Inflammatory macrophage (primary cell): ENCODE measurements around the gene LRP5.
"Not testable (repeated sequence)": the region's sequence is repeated elsewhere in the genome, so short reads cannot be mapped to it uniquely, and the experiment has no call there.

ENCODE experiments used
- DNase-seq, 2 donors: peaks; one replicate each; pipeline ENCODE4 v3.0.0-alpha.2; 2020 to 2022

LRP5 gene

GRCh38 chr11:68423481-68423880 is 111.1 kb downstream of the LRP5 start:
- DNase-seq = no peak

GRCh38 chr11:68424101-68424632 is 111.8 kb downstream of the LRP5 start:
- no peak for DNase-seq

GRCh38 chr11:68424981-68425865 is 112.8 kb downstream of the LRP5 start:
- no peak for DNase-seq

- no peak for DNase-seq
Observed at GRCh38 chr11:68425866-68426380, 113.5 kb downstream of the LRP5 start.

GRCh38 chr11:68429661-68430060 is 117.3 kb downstream of the LRP5 start:
- DNase-seq = no peak

GRCh38 chr11:68430384-68430783 is 118.0 kb downstream of the LRP5 start:
- no peak for DNase-seq

GRCh38 chr11:68430801-68431200 is 118.4 kb downstream of the LRP5 start:
- no peak for DNase-seq

- DNase-seq = no peak
Observed at GRCh38 chr11:68431984-68432645, 119.7 kb downstream of the LRP5 start.

GRCh38 chr11:68432874-68433273 is 120.5 kb downstream of the LRP5 start:
- no peak for DNase-seq

- DNase-seq = no peak
Observed at GRCh38 chr11:68433541-68433940, 121.2 kb downstream of the LRP5 start.

GRCh38 chr11:68434159-68434558 is 121.8 kb downstream of the LRP5 start:
- DNase-seq = not testable (repeated sequence)

DNA sequence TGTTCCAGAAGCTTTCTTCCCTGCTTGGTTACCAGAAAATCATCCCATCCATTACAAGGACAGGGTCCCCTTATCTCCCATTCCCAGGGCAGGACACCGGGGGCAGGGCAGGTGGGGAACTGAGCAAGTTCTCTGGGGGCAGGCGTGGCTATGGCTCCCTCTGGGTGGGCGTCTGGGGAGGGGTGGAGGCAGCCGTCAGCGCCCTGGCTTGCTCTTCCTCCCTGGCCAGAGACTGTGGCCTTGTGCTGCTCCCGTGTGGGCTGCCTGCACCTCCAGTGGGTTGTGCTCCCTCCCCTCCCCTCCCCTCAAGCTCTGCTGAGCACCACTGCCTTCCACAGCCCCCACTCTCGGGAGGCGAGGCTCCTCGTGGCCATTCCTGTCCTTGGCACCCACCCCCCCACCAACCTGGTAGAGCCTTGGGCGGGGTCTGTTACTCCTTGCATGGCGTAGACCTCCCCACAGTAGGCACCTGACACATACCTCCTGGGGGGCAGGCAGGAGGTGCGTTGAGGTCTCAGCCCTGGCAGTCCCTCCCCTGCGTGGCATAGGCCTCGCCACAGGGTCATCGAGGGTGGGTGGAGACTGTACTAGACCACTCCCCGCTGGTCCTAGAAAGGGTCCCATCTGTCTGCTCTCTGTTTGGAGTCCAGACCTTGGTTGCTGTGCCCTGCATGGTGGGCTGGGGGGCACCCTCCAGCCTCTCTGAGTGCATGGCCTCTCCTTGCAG is 123.9 kb downstream of the LRP5 start:
- peak in 1 of 2 donors; percentile 11 for DNase-seq

- peak; percentile 63 to 77 for DNase-seq
Observed at GRCh38 chr11:68436985-68437926, 124.9 kb downstream of the LRP5 start.

DNA sequence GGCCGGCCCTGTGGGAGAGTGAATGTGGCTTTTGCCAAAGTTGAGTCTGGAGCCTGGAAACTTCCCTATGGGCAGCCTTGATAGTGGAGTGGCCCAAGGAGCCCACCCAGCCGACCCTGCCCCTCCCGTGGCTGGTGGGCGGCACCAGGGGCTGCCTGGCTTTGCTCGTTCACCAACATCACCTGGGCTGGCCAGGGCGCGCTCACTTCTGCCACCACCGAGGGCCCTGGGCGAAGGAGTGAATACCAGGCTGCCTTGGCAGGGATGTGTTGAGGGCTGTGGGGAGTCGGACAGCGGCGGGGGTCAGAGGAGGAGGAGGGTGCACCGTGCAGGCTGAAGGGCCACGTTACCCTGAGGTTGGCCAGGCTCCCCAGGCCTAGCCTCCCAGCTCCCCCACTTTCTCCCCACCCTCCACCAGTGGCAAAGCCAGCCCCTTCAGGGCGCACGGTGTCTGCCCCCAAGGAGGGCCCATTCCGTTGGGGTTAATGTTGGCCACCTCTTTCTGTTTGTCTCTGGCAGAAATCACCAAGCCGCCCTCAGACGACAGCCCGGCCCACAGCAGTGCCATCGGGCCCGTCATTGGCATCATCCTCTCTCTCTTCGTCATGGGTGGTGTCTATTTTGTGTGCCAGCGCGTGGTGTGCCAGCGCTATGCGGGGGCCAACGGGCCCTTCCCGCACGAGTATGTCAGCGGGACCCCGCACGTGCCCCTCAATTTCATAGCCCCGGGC is 125.7 kb downstream of the LRP5 start:
- no peak for DNase-seq

DNA sequence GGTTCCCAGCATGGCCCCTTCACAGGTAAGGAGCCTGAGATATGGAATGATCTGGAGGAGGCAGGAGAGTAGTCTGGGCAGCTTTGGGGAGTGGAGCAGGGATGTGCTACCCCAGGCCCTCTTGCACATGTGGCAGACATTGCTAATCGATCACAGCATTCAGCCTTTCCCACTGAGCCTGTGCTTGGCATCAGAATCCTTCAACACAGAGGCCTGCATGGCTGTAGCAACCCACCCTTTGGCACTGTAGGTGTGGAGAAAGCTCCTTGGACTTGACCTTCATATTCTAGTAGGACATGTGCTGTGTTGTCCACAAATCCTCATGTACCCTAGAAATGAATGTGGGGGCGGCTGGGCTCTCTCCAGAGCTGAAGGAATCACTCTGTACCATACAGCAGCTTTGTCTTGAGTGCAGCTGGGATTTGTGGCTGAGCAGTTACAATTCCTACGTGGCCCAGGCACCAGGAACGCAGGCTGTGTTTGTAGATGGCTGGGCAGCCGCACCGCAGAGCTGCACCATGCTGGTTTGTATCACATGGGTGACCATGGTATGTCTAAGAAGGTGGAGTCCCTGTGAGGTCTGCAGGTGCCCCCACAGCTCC is 126.4 kb downstream of the LRP5 start:
- no peak for DNase-seq

GRCh38 chr11:68439355-68440065 is 127.1 kb downstream of the LRP5 start:
- no peak for DNase-seq

GRCh38 chr11:68440224-68440623 is 127.8 kb downstream of the LRP5 start:
- DNase-seq = no peak

DNA sequence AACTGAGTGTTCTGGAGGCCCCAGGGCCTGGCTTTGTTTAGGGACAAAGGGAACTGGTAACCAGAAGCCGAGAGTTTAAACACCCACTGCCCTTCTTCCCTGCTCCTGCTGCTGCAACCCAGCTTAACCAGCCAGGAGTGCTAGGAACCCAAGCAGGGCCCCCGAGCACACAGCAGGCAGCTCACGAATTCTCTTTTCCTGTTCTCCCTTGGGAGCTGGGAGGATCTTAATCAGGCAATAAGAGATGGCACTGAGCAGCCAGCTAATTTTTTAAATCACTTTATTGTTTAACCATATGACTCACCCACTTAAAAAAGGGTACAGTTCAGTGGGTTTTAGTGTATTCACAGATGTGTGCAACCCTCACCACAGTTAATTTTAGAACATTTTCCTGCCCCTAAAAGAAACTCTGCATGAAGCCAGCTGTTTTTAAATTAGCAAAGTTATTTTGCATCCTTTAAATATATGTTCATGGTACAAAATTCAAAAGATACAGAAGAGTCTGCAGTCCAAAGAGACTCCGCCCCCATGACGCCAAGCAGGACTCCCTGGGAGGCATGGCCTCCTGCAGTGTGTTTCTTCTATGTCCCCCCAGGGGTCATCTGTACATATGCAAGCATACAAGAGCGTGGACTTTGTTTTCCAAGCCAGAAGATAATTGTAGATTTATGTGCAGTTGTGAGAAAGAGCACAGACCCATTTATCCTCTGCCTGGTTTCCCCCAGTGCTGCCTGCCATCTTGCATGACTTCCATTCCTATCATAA is 129.3 kb downstream of the LRP5 start:
- DNase-seq = no peak

- DNase-seq = no peak
Observed at GRCh38 chr11:68442433-68442832, 130.0 kb downstream of the LRP5 start.
